Mesothelial cell of epicardium (in vitro differentiated cells): ENCODE data around the gene RIOK2. TPM values are rescaled to one million over a fixed set of nuclear protein-coding genes. Genes with fewer than 3 reads are reported as not detected.

Source experiments
- DNase-seq, 2 experiments: peaks; one replicate each; pipeline ENCODE4 v3.0.0; 2021; ENCODE audit warnings: low spot score in 2 of 2; ENCODE audit not compliant: unreplicated experiment in 2 of 2
- H3K27ac Mint-ChIP-seq: 2 replicates; pipeline ENCODE4 v1.8.0; 2021; ENCODE audit warnings: mixed read lengths
- H3K27me3 Mint-ChIP-seq: 2 replicates; pipeline ENCODE4 v1.8.0; 2021; ENCODE audit warnings: low read depth, mixed read lengths
- H3K36me3 Mint-ChIP-seq: 2 replicates; pipeline ENCODE4 v1.8.0; 2021; ENCODE audit warnings: mixed read lengths
- H3K4me1 Mint-ChIP-seq: 2 replicates; pipeline ENCODE4 v1.8.0; 2021; ENCODE audit warnings: mixed read lengths
- H3K4me3 Mint-ChIP-seq: 2 replicates; pipeline ENCODE4 v1.8.0; 2021; ENCODE audit warnings: mild to moderate bottlenecking, moderate library complexity, mixed read lengths
- H3K9me3 Mint-ChIP-seq: 2 replicates; pipeline ENCODE4 v1.8.0; 2021; ENCODE audit warnings: mixed read lengths
- CTCF ChIP-seq: fragments of 200-600 bp; sonication (generic); IDR thresholded peaks from one replicate; pipeline ENCODE4 v1.5.0; 2021; ENCODE audit warnings: antibody characterized with exemption; ENCODE audit not compliant: unreplicated experiment
- total RNA-seq: library from RNA; stranded (reverse); gene quantifications from 3 replicates; pipeline ENCODE4 v1.2.1, GENCODE V29; 2021

Gene RIOK2
- 25.9 to 29.4 TPM (median 29.1 TPM) in 3 replicates for total RNA-seq

- no peak for TF ChIP-seq CTCF
- peak; percentile 76 to 85 for DNase-seq
- Mint-ChIP-seq H3K4me1 (peaks cover 27% of the 10 kb centered on the region), H3K4me3 (peak within 1 kb of the TSS; percentile 94), H3K27ac (peak within 1 kb of the TSS; percentile 100), H3K27me3 (peaks cover 2% of the 10 kb centered on the region), H3K9me3 (peaks cover 5% of the 10 kb centered on the region), H3K36me3 (peaks cover 16% of the 10 kb centered on the region)
Measured at GRCh38 chr5:97183100-97183929, at the start of gene RIOK2. RIOK2 (minus strand) TSS chr5:97183247; CDS start chr5:97183191, 56 bp downstream.

GRCh38 chr5:97231025-97231636 lies 48.1 kb upstream of the RIOK2 start:
- Mint-ChIP-seq H3K9me3 (peaks cover 14% of the 10 kb centered on the region), H3K27ac (peak overlapping the region; percentile 77), H3K27me3 (no peaks in the 10 kb centered on the region), H3K4me1 (peaks cover 9% of the 10 kb centered on the region), H3K36me3 (no peaks in the 10 kb centered on the region), H3K4me3 (no peak overlapping the region)
- no peak for DNase-seq
- TF ChIP-seq CTCF: peak; percentile 64

GRCh38 chr5:97229688-97230285 lies 46.7 kb upstream of the RIOK2 start:
- H3K36me3 Mint-ChIP-seq: no peaks in the 10 kb centered on the region
- peaks cover under 1% of the 10 kb centered on the region for H3K9me3 Mint-ChIP-seq
- H3K27me3 Mint-ChIP-seq: no peaks in the 10 kb centered on the region
- no peak for TF ChIP-seq CTCF
- H3K27ac Mint-ChIP-seq: peak overlapping the region; percentile 93
- peaks cover 9% of the 10 kb centered on the region for H3K4me1 Mint-ChIP-seq
- H3K4me3 Mint-ChIP-seq: no peak overlapping the region
- DNase-seq: no peak

GRCh38 chr5:97229196-97229595 lies 46.1 kb upstream of the RIOK2 start:
- H3K27ac Mint-ChIP-seq: peak overlapping the region; percentile 10

GRCh38 chr5:97225222-97225621 lies 42.2 kb upstream of the RIOK2 start:
- Mint-ChIP-seq H3K9me3 (no peaks in the 10 kb centered on the region), H3K4me1 (peaks cover 5% of the 10 kb centered on the region), H3K27me3 (no peaks in the 10 kb centered on the region), H3K36me3 (no peaks in the 10 kb centered on the region), H3K27ac (no peak overlapping the region), H3K4me3 (no peak overlapping the region)
- TF ChIP-seq CTCF: no peak
- no peak for DNase-seq

More at GRCh38 chr5:97229196-97229595, 46.1 kb upstream of the RIOK2 start:
- no peaks in the 10 kb centered on the region for H3K36me3 Mint-ChIP-seq
- no peak for DNase-seq
- H3K27me3 Mint-ChIP-seq: no peaks in the 10 kb centered on the region
- no peak overlapping the region for H3K4me3 Mint-ChIP-seq
- TF ChIP-seq CTCF: no peak
- H3K4me1 Mint-ChIP-seq: peaks cover 9% of the 10 kb centered on the region
- H3K9me3 Mint-ChIP-seq: no peaks in the 10 kb centered on the region
